SK-N-SH treated with all-trans-retinoic acid at 6 μM for 48 hours (cell line): ENCODE results near the gene THRB.

ENCODE experiments used
- ATAC-seq: fragments of 200-7000 bp; cut with Tn5 transposase; 3 replicates; pipeline ENCODE4 v1.9.1; 2020; ENCODE audit warnings: mild to moderate bottlenecking, moderate library complexity
- ARNTL ChIP-seq: fragments of 450-650 bp; formaldehyde crosslinking; IDR thresholded peaks from 2 replicates; pipeline ENCODE4 v1.5.0; 2020; ENCODE audit warnings: low read depth, mild to moderate bottlenecking, moderate library complexity, borderline replicate concordance
- BACH2 ChIP-seq: fragments of 250-450 bp; sonication (Bioruptor Pico); IDR thresholded peaks from 2 replicates; pipeline ENCODE4 v1.9.0; 2021; ENCODE audit warnings: mild to moderate bottlenecking, borderline replicate concordance
- CSDC2 ChIP-seq: fragments of 250-450 bp; sonication (Bioruptor Pico); IDR thresholded peaks from 2 replicates; pipeline ENCODE4 v1.5.0; 2020; ENCODE audit warnings: mild to moderate bottlenecking, moderate library complexity
- ESRRG ChIP-seq: fragments of 250-450 bp; sonication (Bioruptor Pico); IDR thresholded peaks from 2 replicates; pipeline ENCODE4 v1.6.1; 2021; ENCODE audit warnings: mild to moderate bottlenecking
- GLIS3 ChIP-seq: fragments of 250-450 bp; sonication (Bioruptor Pico); IDR thresholded peaks from 2 replicates; pipeline ENCODE4 v1.5.0; 2020; ENCODE audit warnings: mild to moderate bottlenecking, moderate library complexity
- ISL1 ChIP-seq: fragments of 250-450 bp; sonication (Bioruptor Pico); IDR thresholded peaks from 2 replicates; pipeline ENCODE4 v2.1.2; 2022; ENCODE audit warnings: mild to moderate bottlenecking, moderate library complexity
- OSR1 ChIP-seq: fragments of 250-450 bp; sonication (Bioruptor Pico); IDR thresholded peaks from 2 replicates; pipeline ENCODE4 v1.8.0; 2022; ENCODE audit warnings: moderate library complexity, mild to moderate bottlenecking, inconsistent platforms
- PPARA ChIP-seq: fragments of 250-450 bp; sonication (Bioruptor Pico); IDR thresholded peaks from 2 replicates; pipeline ENCODE4 v1.5.0; 2020; ENCODE audit warnings: mild to moderate bottlenecking, borderline replicate concordance
- RARB ChIP-seq: fragments of 250-450 bp; sonication (Bioruptor Pico); IDR thresholded peaks from 2 replicates; pipeline ENCODE4 v1.8.0; 2021; ENCODE audit warnings: mild to moderate bottlenecking, moderate library complexity
- SNAI2 ChIP-seq: fragments of 250-450 bp; sonication (Bioruptor Pico); IDR thresholded peaks from 2 replicates; pipeline ENCODE4 v1.5.0; 2020; ENCODE audit warnings: mild to moderate bottlenecking, moderate library complexity
- TCF4 ChIP-seq: fragments of 250-450 bp; sonication (Bioruptor Pico); IDR thresholded peaks from 2 replicates; pipeline ENCODE4 v1.8.0; 2021; ENCODE audit warnings: mild to moderate bottlenecking, moderate library complexity, borderline replicate concordance
- TOX ChIP-seq: fragments of 250-450 bp; sonication (Bioruptor Pico); IDR thresholded peaks from 2 replicates; pipeline ENCODE4 v1.8.0; 2021; ENCODE audit warnings: mild to moderate bottlenecking, moderate library complexity, borderline replicate concordance
- ZC3H10 ChIP-seq: fragments of 250-450 bp; sonication (Bioruptor Pico); IDR thresholded peaks from 2 replicates; pipeline ENCODE4 v1.5.1; 2021; ENCODE audit warnings: mild to moderate bottlenecking, moderate library complexity
- ZFP3 ChIP-seq: fragments of 250-450 bp; sonication (Bioruptor Pico); IDR thresholded peaks from 2 replicates; pipeline ENCODE4 v1.5.0; 2020; ENCODE audit warnings: mild to moderate bottlenecking, moderate library complexity
- ZFP30 ChIP-seq: fragments of 450-650 bp; formaldehyde crosslinking; IDR thresholded peaks from 2 replicates; pipeline ENCODE4 v1.5.0; 2022; ENCODE audit warnings: mild to moderate bottlenecking, moderate library complexity
- ZNF565 ChIP-seq: fragments of 450-650 bp; formaldehyde crosslinking; conservative IDR thresholded peaks from 2 replicates; pipeline ENCODE4 v1.5.0; 2020; ENCODE audit warnings: low read depth, mild to moderate bottlenecking, moderate library complexity
- ZNF70 ChIP-seq: fragments of 450-650 bp; formaldehyde crosslinking; IDR thresholded peaks from 2 replicates; pipeline ENCODE4 v1.5.0; 2020; ENCODE audit warnings: mild to moderate bottlenecking, moderate library complexity
- ZNF8 ChIP-seq: fragments of 450-650 bp; formaldehyde crosslinking; IDR thresholded peaks from 2 replicates; pipeline ENCODE4 v1.5.0; 2020; ENCODE audit warnings: mild to moderate bottlenecking, moderate library complexity
- TF ChIP-seq, protein P1 (sequence below): fragments of 250-450 bp; sonication (Bioruptor Pico); IDR thresholded peaks from 2 replicates; pipeline ENCODE4 v1.8.0; 2021; ENCODE audit warnings: low read depth, mild to moderate bottlenecking, moderate library complexity, borderline replicate concordance
- TF ChIP-seq, protein P2 (sequence below): fragments of 250-450 bp; sonication (Bioruptor Pico); IDR thresholded peaks from 2 replicates; pipeline ENCODE4 v1.5.0; 2020; ENCODE audit warnings: mild to moderate bottlenecking, moderate library complexity
- TF ChIP-seq, protein P3 (sequence below): fragments of 250-450 bp; sonication (Bioruptor Pico); IDR thresholded peaks from 2 replicates; pipeline ENCODE4 v1.5.1; 2021; ENCODE audit warnings: mild to moderate bottlenecking, moderate library complexity
- TF ChIP-seq, protein P4 (sequence below): fragments of 250-450 bp; sonication (Bioruptor Pico); IDR thresholded peaks from 2 replicates; pipeline ENCODE4 v1.5.1; 2020; ENCODE audit warnings: low read depth, mild to moderate bottlenecking, moderate library complexity

THRB gene

DNA sequence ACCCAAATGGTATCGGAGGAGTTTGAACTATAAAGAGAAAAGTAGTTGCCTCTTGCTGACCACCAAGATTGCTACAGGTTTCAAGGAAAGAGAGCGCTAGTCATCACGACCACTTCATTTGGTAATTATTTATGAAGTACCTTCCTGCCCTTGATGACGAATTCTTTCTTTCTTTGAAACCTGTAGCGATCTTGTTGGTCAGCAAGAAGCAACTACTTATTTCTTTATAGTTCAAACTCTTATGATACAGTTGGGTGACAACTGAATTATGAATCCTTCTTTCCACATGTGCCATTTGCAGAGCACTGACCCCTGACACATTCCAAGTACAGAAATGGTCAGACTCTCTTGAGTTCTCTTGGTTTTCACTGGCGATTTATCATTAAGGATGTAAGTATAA is 46.8 kb downstream of the THRB start:
- ATAC-seq, result no peak
- TF ChIP-seq PPARA (CRISPR knock-in tag) (no peak), ISL1 (no peak), SNAI2 (no peak), TCF4 (no peak), ARNTL (CRISPR knock-in tag) (no peak), ZFP3 (CRISPR knock-in tag) (no peak), ZNF8 (CRISPR knock-in tag) (no peak), TOX (no peak), RARB (CRISPR knock-in tag) (no peak), CSDC2 (CRISPR knock-in tag) (no peak), BACH2 (CRISPR knock-in tag) (no peak), ZNF70 (CRISPR knock-in tag) (no peak)
- TF ChIP-seq, protein P1, sequence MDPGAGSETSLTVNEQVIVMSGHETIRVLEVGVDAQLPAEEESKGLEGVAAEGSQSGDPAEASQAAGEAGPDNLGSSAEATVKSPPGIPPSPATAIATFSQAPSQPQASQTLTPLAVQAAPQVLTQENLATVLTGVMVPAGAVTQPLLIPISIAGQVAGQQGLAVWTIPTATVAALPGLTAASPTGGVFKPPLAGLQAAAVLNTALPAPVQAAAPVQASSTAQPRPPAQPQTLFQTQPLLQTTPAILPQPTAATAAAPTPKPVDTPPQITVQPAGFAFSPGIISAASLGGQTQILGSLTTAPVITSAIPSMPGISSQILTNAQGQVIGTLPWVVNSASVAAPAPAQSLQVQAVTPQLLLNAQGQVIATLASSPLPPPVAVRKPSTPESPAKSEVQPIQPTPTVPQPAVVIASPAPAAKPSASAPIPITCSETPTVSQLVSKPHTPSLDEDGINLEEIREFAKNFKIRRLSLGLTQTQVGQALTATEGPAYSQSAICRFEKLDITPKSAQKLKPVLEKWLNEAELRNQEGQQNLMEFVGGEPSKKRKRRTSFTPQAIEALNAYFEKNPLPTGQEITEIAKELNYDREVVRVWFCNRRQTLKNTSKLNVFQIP (CRISPR knock-in tag), result no peak
- TF ChIP-seq, protein P2, sequence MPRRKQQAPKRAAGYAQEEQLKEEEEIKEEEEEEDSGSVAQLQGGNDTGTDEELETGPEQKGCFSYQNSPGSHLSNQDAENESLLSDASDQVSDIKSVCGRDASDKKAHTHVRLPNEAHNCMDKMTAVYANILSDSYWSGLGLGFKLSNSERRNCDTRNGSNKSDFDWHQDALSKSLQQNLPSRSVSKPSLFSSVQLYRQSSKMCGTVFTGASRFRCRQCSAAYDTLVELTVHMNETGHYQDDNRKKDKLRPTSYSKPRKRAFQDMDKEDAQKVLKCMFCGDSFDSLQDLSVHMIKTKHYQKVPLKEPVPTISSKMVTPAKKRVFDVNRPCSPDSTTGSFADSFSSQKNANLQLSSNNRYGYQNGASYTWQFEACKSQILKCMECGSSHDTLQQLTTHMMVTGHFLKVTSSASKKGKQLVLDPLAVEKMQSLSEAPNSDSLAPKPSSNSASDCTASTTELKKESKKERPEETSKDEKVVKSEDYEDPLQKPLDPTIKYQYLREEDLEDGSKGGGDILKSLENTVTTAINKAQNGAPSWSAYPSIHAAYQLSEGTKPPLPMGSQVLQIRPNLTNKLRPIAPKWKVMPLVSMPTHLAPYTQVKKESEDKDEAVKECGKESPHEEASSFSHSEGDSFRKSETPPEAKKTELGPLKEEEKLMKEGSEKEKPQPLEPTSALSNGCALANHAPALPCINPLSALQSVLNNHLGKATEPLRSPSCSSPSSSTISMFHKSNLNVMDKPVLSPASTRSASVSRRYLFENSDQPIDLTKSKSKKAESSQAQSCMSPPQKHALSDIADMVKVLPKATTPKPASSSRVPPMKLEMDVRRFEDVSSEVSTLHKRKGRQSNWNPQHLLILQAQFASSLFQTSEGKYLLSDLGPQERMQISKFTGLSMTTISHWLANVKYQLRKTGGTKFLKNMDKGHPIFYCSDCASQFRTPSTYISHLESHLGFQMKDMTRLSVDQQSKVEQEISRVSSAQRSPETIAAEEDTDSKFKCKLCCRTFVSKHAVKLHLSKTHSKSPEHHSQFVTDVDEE (CRISPR knock-in tag), result no peak

DNA sequence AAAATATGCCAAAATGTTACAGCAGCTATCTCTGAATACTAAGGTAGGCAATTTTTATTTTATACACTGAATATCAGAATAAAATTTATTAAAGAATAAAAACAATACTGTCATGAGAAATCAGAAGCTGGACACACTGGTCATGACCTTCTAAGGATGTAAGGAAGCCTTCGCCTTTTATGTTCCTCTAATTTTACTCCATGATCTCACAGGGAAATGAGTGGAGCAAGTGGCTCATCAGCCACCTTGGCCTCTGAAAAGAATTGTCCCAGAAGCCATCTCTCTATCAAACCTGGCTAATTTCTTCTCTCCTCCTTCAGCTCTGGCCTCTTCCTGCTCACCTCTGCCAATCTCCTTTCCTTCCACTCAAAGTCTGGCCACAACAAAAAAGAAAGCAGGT is 48.6 kb downstream of the THRB start:
- ATAC-seq, result no peak
- TF ChIP-seq GLIS3 (CRISPR knock-in tag) (no peak), SNAI2 (no peak), ISL1 (no peak), ZNF565 (no peak), ARNTL (CRISPR knock-in tag) (no peak), ZC3H10 (no peak), TCF4 (no peak), CSDC2 (CRISPR knock-in tag) (no peak), TOX (no peak), ESRRG (CRISPR knock-in tag) (no peak), ZFP30 (CRISPR knock-in tag) (no peak), OSR1 (no peak), PPARA (CRISPR knock-in tag) (no peak), RARB (CRISPR knock-in tag) (no peak)
- TF ChIP-seq, protein P3, sequence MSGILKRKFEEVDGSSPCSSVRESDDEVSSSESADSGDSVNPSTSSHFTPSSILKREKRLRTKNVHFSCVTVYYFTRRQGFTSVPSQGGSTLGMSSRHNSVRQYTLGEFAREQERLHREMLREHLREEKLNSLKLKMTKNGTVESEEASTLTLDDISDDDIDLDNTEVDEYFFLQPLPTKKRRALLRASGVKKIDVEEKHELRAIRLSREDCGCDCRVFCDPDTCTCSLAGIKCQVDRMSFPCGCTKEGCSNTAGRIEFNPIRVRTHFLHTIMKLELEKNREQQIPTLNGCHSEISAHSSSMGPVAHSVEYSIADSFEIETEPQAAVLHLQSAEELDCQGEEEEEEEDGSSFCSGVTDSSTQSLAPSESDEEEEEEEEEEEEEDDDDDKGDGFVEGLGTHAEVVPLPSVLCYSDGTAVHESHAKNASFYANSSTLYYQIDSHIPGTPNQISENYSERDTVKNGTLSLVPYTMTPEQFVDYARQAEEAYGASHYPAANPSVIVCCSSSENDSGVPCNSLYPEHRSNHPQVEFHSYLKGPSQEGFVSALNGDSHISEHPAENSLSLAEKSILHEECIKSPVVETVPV, result no peak
- TF ChIP-seq, protein P1 (CRISPR knock-in tag), result no peak
- TF ChIP-seq, protein P4, sequence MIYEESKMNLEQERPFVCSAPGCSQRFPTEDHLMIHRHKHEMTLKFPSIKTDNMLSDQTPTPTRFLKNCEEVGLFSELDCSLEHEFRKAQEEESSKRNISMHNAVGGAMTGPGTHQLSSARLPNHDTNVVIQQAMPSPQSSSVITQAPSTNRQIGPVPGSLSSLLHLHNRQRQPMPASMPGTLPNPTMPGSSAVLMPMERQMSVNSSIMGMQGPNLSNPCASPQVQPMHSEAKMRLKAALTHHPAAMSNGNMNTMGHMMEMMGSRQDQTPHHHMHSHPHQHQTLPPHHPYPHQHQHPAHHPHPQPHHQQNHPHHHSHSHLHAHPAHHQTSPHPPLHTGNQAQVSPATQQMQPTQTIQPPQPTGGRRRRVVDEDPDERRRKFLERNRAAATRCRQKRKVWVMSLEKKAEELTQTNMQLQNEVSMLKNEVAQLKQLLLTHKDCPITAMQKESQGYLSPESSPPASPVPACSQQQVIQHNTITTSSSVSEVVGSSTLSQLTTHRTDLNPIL (CRISPR knock-in tag), result no peak

DNA sequence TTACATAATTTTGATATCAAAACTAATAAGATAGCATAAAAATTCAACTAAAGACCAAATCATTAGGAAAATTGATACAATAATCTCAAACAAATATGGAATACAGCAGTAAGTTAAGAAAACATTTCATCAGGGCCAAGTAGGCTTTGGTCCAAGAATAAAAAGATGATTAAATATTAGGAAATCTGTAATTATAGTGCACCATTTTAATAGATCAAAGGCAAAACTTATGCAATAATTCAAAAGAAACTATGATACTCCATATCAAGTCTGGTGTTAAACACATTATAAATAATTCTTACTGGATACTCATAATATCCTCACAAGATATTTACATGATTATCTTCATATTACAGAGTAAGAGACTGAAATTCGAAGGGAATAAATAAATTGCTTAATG is 51.2 kb downstream of the THRB start:
- no peak for ATAC-seq
- TF ChIP-seq ESRRG (CRISPR knock-in tag), result no peak
- no peak for TF ChIP-seq ZNF70 (CRISPR knock-in tag)
- TF ChIP-seq, protein P1 (CRISPR knock-in tag), result no peak
- TF ChIP-seq ARNTL (CRISPR knock-in tag), result no peak
- no peak for TF ChIP-seq TOX
- TF ChIP-seq RARB (CRISPR knock-in tag), result no peak
- no peak for TF ChIP-seq ISL1
- no peak for TF ChIP-seq PPARA (CRISPR knock-in tag)
- no peak for TF ChIP-seq BACH2 (CRISPR knock-in tag)
- no peak for TF ChIP-seq ZFP3 (CRISPR knock-in tag)
- TF ChIP-seq SNAI2, result no peak
- TF ChIP-seq, protein P4 (CRISPR knock-in tag), result no peak
- TF ChIP-seq CSDC2 (CRISPR knock-in tag), result no peak
- no peak for TF ChIP-seq ZFP30 (CRISPR knock-in tag)
- TF ChIP-seq ZC3H10, result no peak
- TF ChIP-seq TCF4, result no peak
- TF ChIP-seq ZNF8 (CRISPR knock-in tag), result no peak
- TF ChIP-seq GLIS3 (CRISPR knock-in tag), result no peak
